Activated T-helper 2 cell treated with anti-CD3 and anti-CD28 coated beads, Interferon-gamma antibody, Interleukin-2, Interleukin-4, amounts not matched to agents 10 μg/mL and 5 μg/mL and 100 μg/mL, durations not matched to agents 14 hours and 24 hours and 36 hours (primary cell): ENCODE results near the gene GSTT2B. TPM values are rescaled to one million over a fixed set of nuclear protein-coding genes. Genes with fewer than 3 reads are reported as not detected.
A peak's percentile ranks its signal among the peaks of the same experiment; 100 is the strongest.
"Not testable (repeated sequence)": the region's sequence is repeated elsewhere in the genome, so short reads cannot be mapped to it uniquely, and the experiment has no call there.

ENCODE experiments used
- DNase-seq: peaks from one replicate; pipeline ENCODE4 v3.0.0; 2021; ENCODE audit warnings: low spot score
- H3K27ac Mint-ChIP-seq: one replicate; pipeline ENCODE4 v1.8.0; 2021; ENCODE audit warnings: mixed read lengths
- H3K27me3 Mint-ChIP-seq: one replicate; pipeline ENCODE4 v1.8.0; 2021; ENCODE audit warnings: low read depth, mixed read lengths
- H3K36me3 Mint-ChIP-seq: one replicate; pipeline ENCODE4 v1.8.0; 2021; ENCODE audit warnings: low read depth, mixed read lengths
- H3K4me1 Mint-ChIP-seq: one replicate; pipeline ENCODE4 v1.8.0; 2021; ENCODE audit warnings: low read depth, mixed read lengths
- H3K4me3 Mint-ChIP-seq: one replicate; pipeline ENCODE4 v1.8.0; 2021; ENCODE audit warnings: low read depth, mild to moderate bottlenecking, moderate library complexity, mixed read lengths
- H3K9me3 Mint-ChIP-seq: one replicate; pipeline ENCODE4 v1.8.0; 2021; ENCODE audit warnings: mixed read lengths
- intact Hi-C: fragments of 100-400 bp; cut with micrococcal nuclease; formaldehyde crosslinking; loops from one replicate; pipeline ENCODE4 v1.15.1; 2023
- total RNA-seq: library from RNA; stranded (reverse); gene quantifications from 2 replicates; pipeline ENCODE4 v1.2.3, GENCODE V29; 2022

GSTT2B gene
- total RNA-seq, 1 donor from 2014 or later = 0.66 TPM

GRCh38 chr22:23974836-23975352 lies 13.9 kb upstream of the GSTT2B start:
- H3K4me3 Mint-ChIP-seq, H3K27ac Mint-ChIP-seq, H3K27me3 Mint-ChIP-seq, intact Hi-C loops, H3K4me1 Mint-ChIP-seq, DNase-seq, H3K9me3 Mint-ChIP-seq: not testable (repeated sequence)
- H3K36me3 Mint-ChIP-seq = peaks cover 22% of the 10 kb centered on the region

- intact Hi-C loops, H3K9me3 Mint-ChIP-seq, H3K27me3 Mint-ChIP-seq, H3K27ac Mint-ChIP-seq, H3K4me3 Mint-ChIP-seq, DNase-seq: not testable (repeated sequence)
- Mint-ChIP-seq H3K36me3 (peaks cover 26% of the 10 kb centered on the region), H3K4me1 (peaks cover 13% of the 10 kb centered on the region)
Measured at GRCh38 chr22:23974345-23974744, 13.3 kb upstream of the GSTT2B start, which contains the start of gene DDT. DDT (minus strand) TSS chr22:23974441; CDS start chr22:23974414, 27 bp downstream.

- H3K4me1 Mint-ChIP-seq = peaks cover 15% of the 10 kb centered on the region
- H3K27me3 Mint-ChIP-seq, intact Hi-C loops, DNase-seq, H3K9me3 Mint-ChIP-seq: not testable (repeated sequence)
- peak overlapping the region; percentile 44 for H3K27ac Mint-ChIP-seq
- peaks cover 30% of the 10 kb centered on the region for H3K36me3 Mint-ChIP-seq
- peak overlapping the region; percentile 54 for H3K4me3 Mint-ChIP-seq
Measured at GRCh38 chr22:23971927-23972326, 10.9 kb upstream of the GSTT2B start.

- Mint-ChIP-seq H3K4me3 (peak overlapping the region; percentile 10), H3K27me3 (no peaks in the 10 kb centered on the region), H3K9me3 (no peaks in the 10 kb centered on the region), H3K4me1 (peaks cover 15% of the 10 kb centered on the region), H3K36me3 (peaks cover 30% of the 10 kb centered on the region), H3K27ac (no peak overlapping the region)
- intact Hi-C loops = no loop called here
- DNase-seq = no peak
Measured at GRCh38 chr22:23970816-23971486, 10.0 kb upstream of the GSTT2B start.

- peaks cover 15% of the 10 kb centered on the region for H3K4me1 Mint-ChIP-seq
- no peaks in the 10 kb centered on the region for H3K27me3 Mint-ChIP-seq
- peaks cover 30% of the 10 kb centered on the region for H3K36me3 Mint-ChIP-seq
- peak overlapping the region; percentile 0 for H3K27ac Mint-ChIP-seq
- intact Hi-C loops = no loop called here
- DNase-seq = no peak
- H3K9me3 Mint-ChIP-seq = no peaks in the 10 kb centered on the region
- H3K4me3 Mint-ChIP-seq = peak overlapping the region; percentile 10
Measured at GRCh38 chr22:23970201-23970641, 9.2 kb upstream of the GSTT2B start.

- intact Hi-C loops = no loop called here
- Mint-ChIP-seq H3K36me3 (peaks cover 30% of the 10 kb centered on the region), H3K27ac (no peak overlapping the region), H3K27me3 (no peaks in the 10 kb centered on the region), H3K4me3 (peak overlapping the region; percentile 47), H3K4me1 (peaks cover 15% of the 10 kb centered on the region), H3K9me3 (no peaks in the 10 kb centered on the region)
- no peak for DNase-seq
Measured at GRCh38 chr22:23969071-23969470, 8.1 kb upstream of the GSTT2B start.

- peaks cover 26% of the 10 kb centered on the region for H3K36me3 Mint-ChIP-seq
- not testable (repeated sequence) for H3K27ac Mint-ChIP-seq, H3K27me3 Mint-ChIP-seq
Measured at GRCh38 chr22:23966568-23966967, 5.6 kb upstream of the GSTT2B start, which contains the start of gene DDTL. DDTL (plus strand) TSS chr22:23966888; CDS start chr22:23966915, 27 bp downstream.

GRCh38 chr22:23966094-23966493 lies 5.1 kb upstream of the GSTT2B start:
- H3K27me3 Mint-ChIP-seq, intact Hi-C loops, H3K27ac Mint-ChIP-seq, DNase-seq, H3K4me3 Mint-ChIP-seq, H3K9me3 Mint-ChIP-seq: not testable (repeated sequence)
- Mint-ChIP-seq H3K4me1 (peaks cover 12% of the 10 kb centered on the region), H3K36me3 (peaks cover 21% of the 10 kb centered on the region)

More at GRCh38 chr22:23966568-23966967, 5.6 kb upstream of the GSTT2B start, which contains the start of gene DDTL:
- H3K4me1 Mint-ChIP-seq = peaks cover 12% of the 10 kb centered on the region
- intact Hi-C loops, DNase-seq, H3K9me3 Mint-ChIP-seq, H3K4me3 Mint-ChIP-seq: not testable (repeated sequence)

- not testable (repeated sequence) for H3K36me3 Mint-ChIP-seq, H3K27me3 Mint-ChIP-seq, H3K9me3 Mint-ChIP-seq, H3K27ac Mint-ChIP-seq, H3K4me3 Mint-ChIP-seq, H3K4me1 Mint-ChIP-seq
- peak; percentile 66 for DNase-seq
- intact Hi-C loops = loop anchor here (10.0 kb wide), 1 partner anchor 92 kb away; no protein-coding TSS in a partner anchor
Measured at GRCh38 chr22:23956301-23956900, 4.6 kb downstream of the GSTT2B start.

- not testable (repeated sequence) for H3K27ac Mint-ChIP-seq, DNase-seq, H3K4me3 Mint-ChIP-seq, H3K36me3 Mint-ChIP-seq, H3K27me3 Mint-ChIP-seq, H3K9me3 Mint-ChIP-seq, H3K4me1 Mint-ChIP-seq
- intact Hi-C loops = loop anchor here (10.0 kb wide), 1 partner anchor 91 kb away; no protein-coding TSS in a partner anchor
Measured at GRCh38 chr22:23955886-23956285, 5.1 kb downstream of the GSTT2B start.

GRCh38 chr22:23954991-23955305 lies 6.0 kb downstream of the GSTT2B start:
- intact Hi-C loops = loop anchor here (10.0 kb wide), 1 partner anchor 90 kb away; no protein-coding TSS in a partner anchor
- not testable (repeated sequence) for H3K27me3 Mint-ChIP-seq, H3K9me3 Mint-ChIP-seq, H3K27ac Mint-ChIP-seq, H3K4me1 Mint-ChIP-seq, H3K4me3 Mint-ChIP-seq, DNase-seq, H3K36me3 Mint-ChIP-seq

- H3K36me3 Mint-ChIP-seq, H3K27me3 Mint-ChIP-seq, H3K4me3 Mint-ChIP-seq, H3K9me3 Mint-ChIP-seq, DNase-seq, H3K4me1 Mint-ChIP-seq, H3K27ac Mint-ChIP-seq: not testable (repeated sequence)
- intact Hi-C loops = loop anchor here (10.0 kb wide), 1 partner anchor 90 kb away; no protein-coding TSS in a partner anchor
Measured at GRCh38 chr22:23954193-23954990, 6.6 kb downstream of the GSTT2B start.
